HG03575 (cell line): Measurements from ENCODE around the gene PRELID1.

Experiments used
- ATAC-seq: cut with Tn5 transposase; IDR thresholded peaks from one replicate; pipeline ENCODE4 v1.9.1; 2021; ENCODE audit not compliant: unreplicated experiment, insufficient number of reproducible peaks, low FRiP score; ENCODE audit errors: extremely low read depth

PRELID1 gene

GRCh38 chr5:177350776-177351391 lies 47.3 kb downstream of the PRELID1 start:
- ATAC-seq: no peak

GRCh38 chr5:177351392-177352329 lies 48.1 kb downstream of the PRELID1 start, which contains the start of gene LMAN2:
Gene LMAN2, minus strand, starts transcription at chr5:177351668. Its CDS starts 21 bp downstream, at chr5:177351647.
- peak; percentile 39 for ATAC-seq

GRCh38 chr5:177353093-177353492 lies 49.5 kb downstream of the PRELID1 start:
- ATAC-seq: no peak

- ATAC-seq: no peak
These were observed 50.7 kb downstream of the PRELID1 start for GRCh38 chr5:177354256-177354655.

GRCh38 chr5:177354711-177355110 lies 51.1 kb downstream of the PRELID1 start:
- no peak for ATAC-seq

- ATAC-seq: no peak
These were observed 51.7 kb downstream of the PRELID1 start for GRCh38 chr5:177355162-177355867.

GRCh38 chr5:177355868-177356168 lies 52.2 kb downstream of the PRELID1 start:
- ATAC-seq: no peak
